Tibial nerve (tissue), 4 donors: ENCODE measurements around the gene MRPS14. TPM values are rescaled to one million over a fixed set of nuclear protein-coding genes. Genes with fewer than 3 reads are reported as not detected.

Source experiments
- DNase-seq, 2 donors: peaks; one replicate each; pipeline ENCODE4 v3.0.0-alpha.2; 2019; ENCODE audit warnings: low spot score in 2 of 2
- H3K27ac ChIP-seq, 4 donors: fragments of 200-600 bp; sonication (generic) in 3 of 4; one replicate each; pipeline ENCODE4 v1.5.1; 2017 to 2019; ENCODE audit warnings: mild to moderate bottlenecking in 1 of 4
- H3K27me3 ChIP-seq, 2 donors: fragments of 200-600 bp; sonication (generic) in 1 of 2; one replicate each; pipeline versions ENCODE4 v1.5.1 to v1.6.0; 2017 to 2019
- H3K36me3 ChIP-seq, 3 donors: fragments of 200-600 bp; sonication (generic); one replicate each; pipeline ENCODE4 v1.5.1; 2018 to 2019
- H3K4me1 ChIP-seq, 4 donors: fragments of 200-600 bp; sonication (generic) in 3 of 4; one replicate each; pipeline ENCODE4 v1.5.1; 2017 to 2019
- H3K4me3 ChIP-seq, 4 donors: fragments of 200-600 bp; sonication (generic) in 3 of 4; one replicate each; pipeline ENCODE4 v1.5.1; 2017 to 2019; ENCODE audit warnings: mild to moderate bottlenecking in 1 of 4, moderate library complexity in 1 of 4
- H3K9me3 ChIP-seq, 4 donors: fragments of 200-600 bp; sonication (generic) in 3 of 4; one replicate each; pipeline ENCODE4 v1.5.1; 2017 to 2019
- EP300 ChIP-seq, 2 donors: sonication (generic); formaldehyde crosslinking; IDR thresholded peaks; one replicate each; pipeline ENCODE4 v1.6.1; 2017; ENCODE audit warnings: antibody characterized with exemption in 2 of 2, mild to moderate bottlenecking in 1 of 2
- POLR2A ChIP-seq, 2 donors: fragments of 450-650 bp; IDR thresholded peaks; one replicate each; pipeline ENCODE4 v1.6.1; 2017; ENCODE audit warnings: antibody characterized with exemption in 2 of 2, mild to moderate bottlenecking in 2 of 2, moderate library complexity in 2 of 2
- WGBS, 2 donors: methylation state at CpG; one replicate each; pipeline ENCODE4 v1.1.5; 2018; 5-methylcytosine and 5-hydroxymethylcytosine counted together
- small RNA-seq: library from RNA; depleted of rRNA; stranded (forward); fragments of <200 nt; gene quantifications from one replicate; pipeline ENCODE3, GENCODE V24; 2016
- total RNA-seq, 4 donors: library from RNA; depleted of rRNA; stranded (reverse); fragments of >200 nt; gene quantifications; one replicate each; pipeline ENCODE4 v1.1.0, GENCODE V29; 2016
- TF ChIP-seq, protein P1 (sequence below), 5 experiments: fragments of 200-600 bp in 3 of 5; fragments of 450-650 bp in 2 of 5; sonication (generic) in 3 of 5; IDR thresholded peaks; one replicate each; pipeline ENCODE4 v1.5.1; 2016 to 2019; ENCODE audit warnings: antibody characterized with exemption in 5 of 5, mild to moderate bottlenecking in 3 of 5, moderate library complexity in 2 of 5

MRPS14 gene
- total RNA-seq, 4 donors from 2014 or later = 18.8 to 33.4 (median 26.2) TPM

DNA sequence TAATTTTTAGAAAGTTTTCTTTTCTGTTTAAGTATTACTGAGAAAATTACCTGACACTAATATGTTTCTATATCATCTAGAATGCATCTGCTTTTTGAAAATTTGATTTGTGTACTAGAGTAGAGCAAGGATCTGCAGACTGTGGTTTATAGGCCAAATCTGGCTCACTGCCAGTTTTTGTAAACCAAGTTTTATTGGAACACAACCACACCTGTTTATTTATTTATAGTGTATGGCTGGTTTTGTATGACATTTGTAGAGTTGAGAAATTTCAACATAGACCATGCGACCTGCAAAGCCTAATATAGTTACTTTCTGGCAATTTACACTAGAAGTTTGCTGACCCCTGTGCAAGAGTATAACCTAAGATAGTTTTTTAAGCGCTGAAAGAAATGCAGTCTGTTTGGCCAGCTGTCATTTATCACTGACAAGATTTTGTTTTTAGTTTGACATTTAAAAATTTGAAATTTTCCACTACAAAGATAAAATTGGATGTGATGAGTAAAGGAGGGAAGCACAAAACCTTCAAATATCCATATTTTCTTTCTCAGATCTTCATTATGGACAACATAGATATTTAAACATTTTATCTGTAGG lies 59.6 kb downstream of the MRPS14 start:
- Histone ChIP-seq H3K4me3 (no peak overlapping the region), H3K9me3 (no peaks in the 10 kb centered on the region), H3K4me1 (peaks cover 0 to 54% (median 26%) of the 10 kb centered on the region in 4 donors), H3K36me3 (no peaks in the 10 kb centered on the region), H3K27me3 (no peaks in the 10 kb centered on the region), H3K27ac (peak overlapping the region in 3 of 4 donors; percentile 71 to 82 (median 71))
- DNase-seq = no peak
- TF ChIP-seq POLR2A (IDR thresholded peaks at IDR 0.05) (no peak), EP300 (IDR thresholded peaks at IDR 0.05) (no peak)
- TF ChIP-seq, protein P1, sequence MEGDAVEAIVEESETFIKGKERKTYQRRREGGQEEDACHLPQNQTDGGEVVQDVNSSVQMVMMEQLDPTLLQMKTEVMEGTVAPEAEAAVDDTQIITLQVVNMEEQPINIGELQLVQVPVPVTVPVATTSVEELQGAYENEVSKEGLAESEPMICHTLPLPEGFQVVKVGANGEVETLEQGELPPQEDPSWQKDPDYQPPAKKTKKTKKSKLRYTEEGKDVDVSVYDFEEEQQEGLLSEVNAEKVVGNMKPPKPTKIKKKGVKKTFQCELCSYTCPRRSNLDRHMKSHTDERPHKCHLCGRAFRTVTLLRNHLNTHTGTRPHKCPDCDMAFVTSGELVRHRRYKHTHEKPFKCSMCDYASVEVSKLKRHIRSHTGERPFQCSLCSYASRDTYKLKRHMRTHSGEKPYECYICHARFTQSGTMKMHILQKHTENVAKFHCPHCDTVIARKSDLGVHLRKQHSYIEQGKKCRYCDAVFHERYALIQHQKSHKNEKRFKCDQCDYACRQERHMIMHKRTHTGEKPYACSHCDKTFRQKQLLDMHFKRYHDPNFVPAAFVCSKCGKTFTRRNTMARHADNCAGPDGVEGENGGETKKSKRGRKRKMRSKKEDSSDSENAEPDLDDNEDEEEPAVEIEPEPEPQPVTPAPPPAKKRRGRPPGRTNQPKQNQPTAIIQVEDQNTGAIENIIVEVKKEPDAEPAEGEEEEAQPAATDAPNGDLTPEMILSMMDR (IDR thresholded peaks at IDR 0.05) = no peak
- 58 to 59% methylated on average over 2 of the region's 2 CpGs for WGBS, 2 donors

Small RNAs within 50 kb of the gene (small RNA-seq; reads per million reads assigned to genes)
- not detected for gene RF00019
- gene RNU6-307P = not detected

Other genes with a start within 250 kb of the MRPS14 start
- 100 to 1,000 TPM in 1 of 4 donors, 10 to 100 TPM in 3; 60.8 to 165 (median 78.2) TPM for gene CACYBP, start 23.5 kb downstream of the MRPS14 start, total RNA-seq
- under 1 TPM in 1 of 4 donors, not detected in 3; 0.39 TPM for gene TNN, start 44.4 kb upstream of the MRPS14 start, total RNA-seq
- 10 to 100 TPM; 16.9 to 28.8 (median 20.3) TPM for gene KIAA0040, start 169.4 kb upstream of the MRPS14 start, total RNA-seq